CD4-positive, alpha-beta T cell treated with Interleukin-2 at 100 ng/mL for 4 hours (primary cell): ENCODE data around the gene AEBP2.

Experiments
- DNase-seq: peaks from one replicate; pipeline ENCODE4 v3.0.0-alpha.2; 2020; ENCODE audit warnings: low spot score

The AEBP2 gene

GRCh38 chr12:19553175-19553574 lies 113.9 kb downstream of the AEBP2 start:
- no peak for DNase-seq

GRCh38 chr12:19561411-19561961 lies 122.2 kb downstream of the AEBP2 start:
- no peak for DNase-seq
